SU-DHL-6 (cell line): ENCODE results near the gene PTPRE.

Experiments used
- H2AFZ ChIP-seq: fragments of 200-600 bp; sonication (generic); 2 replicates; pipeline ENCODE4 v1.6.1; 2014; ENCODE audit warnings: low read depth, mild to moderate bottlenecking, moderate library complexity, mixed read lengths, antibody characterized with exemption, low read length; ENCODE audit not compliant: severe bottlenecking
- H3F3A ChIP-seq: fragments of 200-600 bp; shearing (Covaris generic); 2 replicates; pipeline ENCODE4 v1.6.0; 2016; ENCODE audit warnings: antibody characterized with exemption, mild to moderate bottlenecking; ENCODE audit not compliant: insufficient read depth
- H3K27ac ChIP-seq: fragments of 200-600 bp; sonication (generic); 2 replicates; pipeline ENCODE4 v1.5.1; 2016; ENCODE audit warnings: low read depth, mild to moderate bottlenecking, low read length, moderate library complexity, mixed read lengths
- H3K27me3 ChIP-seq: fragments of 200-600 bp; sonication (generic), shearing (Covaris generic); 2 replicates; pipeline ENCODE4 v1.6.0; 2014; ENCODE audit warnings: mild to moderate bottlenecking, low read length
- H3K36me3 ChIP-seq: fragments of 200-600 bp; sonication (generic); 2 replicates; pipeline ENCODE4 v1.6.1; 2014; ENCODE audit warnings: mild to moderate bottlenecking, low read length, mixed read lengths
- H3K4me2 ChIP-seq: fragments of 300-600, 200-600 bp; shearing (Covaris generic), sonication (generic); 2 replicates; pipeline ENCODE4 v1.6.0; 2014; ENCODE audit warnings: low read length, low read depth, mild to moderate bottlenecking; ENCODE audit not compliant: poor library complexity, severe bottlenecking
- H3K4me3 ChIP-seq: fragments of 200-600 bp; sonication (generic); 2 replicates; pipeline ENCODE4 v1.5.1; 2014; ENCODE audit warnings: antibody characterized with exemption, low read length, mild to moderate bottlenecking, mixed read lengths; ENCODE audit not compliant: insufficient read depth, poor library complexity, severe bottlenecking
- H3K79me2 ChIP-seq: fragments of 200-600 bp; sonication (generic); 2 replicates; pipeline ENCODE4 v1.6.1; 2014; ENCODE audit warnings: mild to moderate bottlenecking, low read length, moderate library complexity; ENCODE audit not compliant: insufficient read depth
- H3K9ac ChIP-seq: fragments of 200-600 bp; sonication (generic); 2 replicates; pipeline ENCODE4 v1.7.0; 2014; ENCODE audit warnings: mild to moderate bottlenecking, low read length
- H3K9me2 ChIP-seq: fragments of 200-600 bp; sonication (generic); replicated peaks from 2 replicates; pipeline ENCODE4 v1.6.1; 2014; ENCODE audit warnings: low read length; ENCODE audit not compliant: insufficient read depth
- H3K9me3 ChIP-seq: fragments of 200-600 bp; sonication (generic); 2 replicates; pipeline ENCODE4 v1.6.1; 2014; ENCODE audit warnings: low read length, mixed read lengths; ENCODE audit not compliant: insufficient read depth
- H4K20me1 ChIP-seq: fragments of 200-600 bp; sonication (generic); 2 replicates; pipeline ENCODE4 v1.6.1; 2014; ENCODE audit warnings: low read depth, mild to moderate bottlenecking, antibody characterized with exemption, low read length, moderate library complexity, mixed read lengths
- CTCF ChIP-seq: fragments of 200-600 bp; sonication (generic); IDR thresholded peaks from one replicate; pipeline ENCODE4 v1.5.1; 2017; ENCODE audit warnings: antibody characterized with exemption, mild to moderate bottlenecking, low read length, moderate library complexity; ENCODE audit not compliant: insufficient read depth, poor library complexity, severe bottlenecking
- EZH2phosphoT487 ChIP-seq: fragments of 200-600 bp; sonication (generic), shearing (Covaris generic); conservative IDR thresholded peaks from 2 replicates; pipeline ENCODE4 v1.6.1; 2018; ENCODE audit warnings: mild to moderate bottlenecking, antibody characterized with exemption, low read length, moderate library complexity, mixed read lengths

Gene PTPRE

GRCh38 chr10:128031216-128031615 is 124.3 kb downstream of the PTPRE start:
- no peaks in the 10 kb centered on the region for H3K79me2 ChIP-seq
- no peaks in the 10 kb centered on the region for H3F3A ChIP-seq
- H4K20me1 ChIP-seq = no peaks in the 10 kb centered on the region
- TF ChIP-seq CTCF (no peak), EZH2phosphoT487 (no peak)
- no peak overlapping the region for H3K4me2 ChIP-seq
- H2AFZ ChIP-seq = no peak overlapping the region
- no peak overlapping the region for H3K27ac ChIP-seq
- H3K27me3 ChIP-seq = no peaks in the 10 kb centered on the region
- no peak overlapping the region for H3K4me3 ChIP-seq
- no peaks in the 10 kb centered on the region for H3K9me2 ChIP-seq
- no peaks in the 10 kb centered on the region for H3K36me3 ChIP-seq
- H3K9ac ChIP-seq = no peak overlapping the region
- no peaks in the 10 kb centered on the region for H3K9me3 ChIP-seq

- no peaks in the 10 kb centered on the region for H3K9me3 ChIP-seq
- H2AFZ ChIP-seq = no peak overlapping the region
- no peaks in the 10 kb centered on the region for H4K20me1 ChIP-seq
- no peaks in the 10 kb centered on the region for H3K79me2 ChIP-seq
- TF ChIP-seq CTCF (no peak), EZH2phosphoT487 (no peak)
- no peaks in the 10 kb centered on the region for H3K36me3 ChIP-seq
- H3K27me3 ChIP-seq = no peaks in the 10 kb centered on the region
- H3K9me2 ChIP-seq = no peaks in the 10 kb centered on the region
- no peak overlapping the region for H3K4me3 ChIP-seq
- no peak overlapping the region for H3K9ac ChIP-seq
- no peak overlapping the region for H3K27ac ChIP-seq
- no peaks in the 10 kb centered on the region for H3F3A ChIP-seq
- H3K4me2 ChIP-seq = no peak overlapping the region
Observed at GRCh38 chr10:128032466-128032865, 125.6 kb downstream of the PTPRE start.

GRCh38 chr10:128035557-128035973 is 128.7 kb downstream of the PTPRE start:
- no peaks in the 10 kb centered on the region for H3F3A ChIP-seq
- H3K27ac ChIP-seq = no peak overlapping the region
- TF ChIP-seq CTCF (peak; percentile 63), EZH2phosphoT487 (no peak)
- no peaks in the 10 kb centered on the region for H4K20me1 ChIP-seq
- no peak overlapping the region for H3K4me2 ChIP-seq
- no peaks in the 10 kb centered on the region for H3K36me3 ChIP-seq
- no peaks in the 10 kb centered on the region for H3K79me2 ChIP-seq
- H3K4me3 ChIP-seq = no peak overlapping the region
- no peaks in the 10 kb centered on the region for H3K9me3 ChIP-seq
- no peak overlapping the region for H3K9ac ChIP-seq
- no peaks in the 10 kb centered on the region for H3K9me2 ChIP-seq
- no peaks in the 10 kb centered on the region for H3K27me3 ChIP-seq
- no peak overlapping the region for H2AFZ ChIP-seq
